Stimulated activated CD4-positive, alpha-beta T cell treated with anti-CD3 and anti-CD28 coated beads, Interleukin-1b, Interleukin-23, amount 100 ng/mL, for 4 hours (primary cell): ENCODE measurements around the gene EFNA2.

Source experiments
- DNase-seq, 2 donors: peaks; one replicate each; pipeline ENCODE4 v3.0.0-alpha.2; 2020; ENCODE audit warnings: low read depth in 2 of 2

The EFNA2 gene

GRCh38 chr19:1272423-1273262 is 13.0 kb upstream of the EFNA2 start:
- DNase-seq, result no peak

GRCh38 chr19:1273263-1274041 is 12.2 kb upstream of the EFNA2 start:
- DNase-seq, result no peak

GRCh38 chr19:1274081-1274851 is 11.4 kb upstream of the EFNA2 start:
- DNase-seq, result no peak

GRCh38 chr19:1274852-1275259 is 10.8 kb upstream of the EFNA2 start:
- DNase-seq, result no peak

- DNase-seq, result peak; percentile 94 to 96
Observed at GRCh38 chr19:1275260-1275975, 10.3 kb upstream of the EFNA2 start, which contains the start of gene FAM174C. Gene FAM174C (plus strand): TSS chr19:1275530. CDS start chr19:1275550, 20 bp downstream.

- no peak for DNase-seq
Observed at GRCh38 chr19:1275976-1276627, 9.6 kb upstream of the EFNA2 start.

- DNase-seq, result no peak
Observed at GRCh38 chr19:1276628-1277022, 9.0 kb upstream of the EFNA2 start.

GRCh38 chr19:1277061-1277460 is 8.6 kb upstream of the EFNA2 start:
- no peak for DNase-seq

GRCh38 chr19:1278074-1278473 is 7.6 kb upstream of the EFNA2 start:
- no peak for DNase-seq

- DNase-seq, result no peak
Observed at GRCh38 chr19:1278713-1279660, 6.7 kb upstream of the EFNA2 start.

- DNase-seq, result peak; percentile 77 to 78
Observed at GRCh38 chr19:1279782-1280341, 5.8 kb upstream of the EFNA2 start.

- no peak for DNase-seq
Observed at GRCh38 chr19:1280636-1281568, 4.8 kb upstream of the EFNA2 start.

GRCh38 chr19:1281569-1282287 is 3.9 kb upstream of the EFNA2 start:
- no peak for DNase-seq

GRCh38 chr19:1282588-1283206 is 3.0 kb upstream of the EFNA2 start:
- no peak for DNase-seq

- no peak for DNase-seq
Observed at GRCh38 chr19:1283207-1283916, 2.3 kb upstream of the EFNA2 start.

- DNase-seq, result no peak
Observed at GRCh38 chr19:1283917-1284292, 1.8 kb upstream of the EFNA2 start.
